Measurements from ENCODE around the gene TRAFD1.
"Not testable (repeated sequence)": the region's sequence is repeated elsewhere in the genome, so short reads cannot be mapped to it uniquely, and the experiment has no call there.

TRAFD1 gene

GRCh38 chr12:112125250-112125999, at the start of gene TRAFD1:
TSS of gene TRAFD1 (plus strand) at chr12:112125560. CDS start at chr12:112130523, 4,963 bp downstream.
- peak; percentile 96 to 98 for DNase-seq (ENCODE audit: low read depth in 2 of 2)

- no peak for DNase-seq (ENCODE audit: low read depth in 2 of 2)
Observed at GRCh38 chr12:112087055-112087850, 38.1 kb upstream of the TRAFD1 start.

- no peak for DNase-seq (ENCODE audit: low read depth in 2 of 2)
Observed at GRCh38 chr12:112087851-112088250, 37.5 kb upstream of the TRAFD1 start.

- DNase-seq (ENCODE audit: low read depth in 2 of 2) = no peak
Observed at GRCh38 chr12:112091563-112091962, 33.8 kb upstream of the TRAFD1 start.

- DNase-seq (ENCODE audit: low read depth in 2 of 2) = no peak
Observed at GRCh38 chr12:112096070-112096469, 29.3 kb upstream of the TRAFD1 start.

- no peak for DNase-seq (ENCODE audit: low read depth in 2 of 2)
Observed at GRCh38 chr12:112096667-112097066, 28.7 kb upstream of the TRAFD1 start.

- no peak for DNase-seq (ENCODE audit: low read depth in 2 of 2)
Observed at GRCh38 chr12:112097641-112098040, 27.7 kb upstream of the TRAFD1 start.

GRCh38 chr12:112100500-112100899, 24.9 kb upstream of the TRAFD1 start:
- DNase-seq (ENCODE audit: low read depth in 2 of 2) = not testable (repeated sequence)

GRCh38 chr12:112102127-112102526, 23.2 kb upstream of the TRAFD1 start:
- no peak for DNase-seq (ENCODE audit: low read depth in 2 of 2)

GRCh38 chr12:112102746-112103145, 22.6 kb upstream of the TRAFD1 start:
- DNase-seq (ENCODE audit: low read depth in 2 of 2) = not testable (repeated sequence)

GRCh38 chr12:112103758-112104503, 21.4 kb upstream of the TRAFD1 start:
- no peak for DNase-seq (ENCODE audit: low read depth in 2 of 2)

GRCh38 chr12:112105891-112106290, 19.5 kb upstream of the TRAFD1 start:
- DNase-seq (ENCODE audit: low read depth in 2 of 2) = no peak

GRCh38 chr12:112107306-112108201, 17.8 kb upstream of the TRAFD1 start:
- peak in 1 of 2 donors; percentile 26 for DNase-seq (ENCODE audit: low read depth in 2 of 2)

GRCh38 chr12:112108202-112109079, 16.9 kb upstream of the TRAFD1 start, which contains the start of gene NAA25:
TSS of gene NAA25 (minus strand) at chr12:112108783. CDS start at chr12:112108773, 10 bp downstream.
- peak; percentile 82 to 83 for DNase-seq (ENCODE audit: low read depth in 2 of 2)

GRCh38 chr12:112110787-112111662, 14.3 kb upstream of the TRAFD1 start:
- not testable (repeated sequence) for DNase-seq (ENCODE audit: low read depth in 2 of 2)

- DNase-seq (ENCODE audit: low read depth in 2 of 2) = no peak
Observed at GRCh38 chr12:112111931-112112330, 13.4 kb upstream of the TRAFD1 start.

- DNase-seq (ENCODE audit: low read depth in 2 of 2) = no peak
Observed at GRCh38 chr12:112112409-112113133, 12.8 kb upstream of the TRAFD1 start.

Measured in stimulated activated CD4-positive, alpha-beta T cell treated with anti-CD3 and anti-CD28 coated beads, Interleukin-4, amount 100 ng/mL, for 48 hours (primary cell).